ENCODE measurements around the gene OLR1. TPM values are rescaled to one million over a fixed set of nuclear protein-coding genes. Genes with fewer than 3 reads are reported as not detected.

Gene OLR1
- total RNA-seq, 1 experiment from 2014 or later, result not detected

DNA sequence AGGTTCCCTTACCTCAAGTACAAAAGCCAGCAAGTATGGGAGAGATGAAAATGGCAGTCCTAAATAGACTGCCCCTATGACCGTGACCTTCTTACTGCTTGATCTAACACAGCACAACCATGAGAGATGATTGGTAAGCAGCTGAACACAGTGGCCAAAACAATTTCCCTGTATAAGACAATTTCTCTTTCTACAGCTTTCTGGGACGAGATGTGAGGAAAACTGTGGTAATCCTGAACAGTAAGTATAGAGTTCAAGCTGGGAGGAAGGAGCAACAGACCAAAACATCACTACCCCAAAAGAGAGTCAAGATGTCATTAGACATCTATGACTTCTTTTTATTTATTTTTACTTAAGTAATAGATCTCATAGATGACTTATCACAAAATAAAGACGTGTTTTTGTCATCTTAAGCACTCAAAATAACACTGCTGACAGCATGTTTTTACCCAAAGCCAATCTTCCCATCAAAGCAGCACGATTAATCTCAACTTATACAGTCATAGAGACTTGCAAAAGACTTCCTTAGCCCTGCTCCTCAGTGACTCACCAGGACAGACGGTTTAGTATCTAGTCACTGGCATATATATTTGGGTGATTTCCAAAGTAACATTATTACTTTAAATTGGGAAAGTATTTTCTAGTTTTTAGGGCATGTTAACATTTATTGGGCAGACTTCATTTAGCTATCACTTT is 10.6 kb upstream of the OLR1 start:
- peak; percentile 39 for DNase-seq (ENCODE audit: low spot score)
- CTCF ChIA-PET, result no interaction called here
- Histone ChIP-seq H3K36me3 (ENCODE audit: insufficient read depth, low read length, poor library complexity, severe bottlenecking) (no peaks in the 10 kb centered on the region), H3K4me3 (ENCODE audit: low read depth, low read length, poor library complexity, severe bottlenecking) (no peak overlapping the region), H3K27me3 (replicated peaks; ENCODE audit: insufficient read depth, low read depth, low read length, poor library complexity) (no peaks in the 10 kb centered on the region), H3K4me1 (ENCODE audit: insufficient read depth, low read length, poor library complexity, severe bottlenecking) (no peaks in the 10 kb centered on the region), H3K27ac (ENCODE audit: low read depth, low read length, poor library complexity, severe bottlenecking) (no peak overlapping the region), H3K9me3 (ENCODE audit: low read depth, low read length, poor library complexity, severe bottlenecking) (no peaks in the 10 kb centered on the region)
- POLR2A ChIA-PET (ENCODE audit: low non-redundant PET), result no interaction called here
- TF ChIP-seq EZH2 (IDR thresholded peaks at IDR 0.05; ENCODE audit: borderline replicate concordance, low read depth, low read length, poor library complexity, severe bottlenecking), result no peak
- TF ChIP-seq, protein P1, sequence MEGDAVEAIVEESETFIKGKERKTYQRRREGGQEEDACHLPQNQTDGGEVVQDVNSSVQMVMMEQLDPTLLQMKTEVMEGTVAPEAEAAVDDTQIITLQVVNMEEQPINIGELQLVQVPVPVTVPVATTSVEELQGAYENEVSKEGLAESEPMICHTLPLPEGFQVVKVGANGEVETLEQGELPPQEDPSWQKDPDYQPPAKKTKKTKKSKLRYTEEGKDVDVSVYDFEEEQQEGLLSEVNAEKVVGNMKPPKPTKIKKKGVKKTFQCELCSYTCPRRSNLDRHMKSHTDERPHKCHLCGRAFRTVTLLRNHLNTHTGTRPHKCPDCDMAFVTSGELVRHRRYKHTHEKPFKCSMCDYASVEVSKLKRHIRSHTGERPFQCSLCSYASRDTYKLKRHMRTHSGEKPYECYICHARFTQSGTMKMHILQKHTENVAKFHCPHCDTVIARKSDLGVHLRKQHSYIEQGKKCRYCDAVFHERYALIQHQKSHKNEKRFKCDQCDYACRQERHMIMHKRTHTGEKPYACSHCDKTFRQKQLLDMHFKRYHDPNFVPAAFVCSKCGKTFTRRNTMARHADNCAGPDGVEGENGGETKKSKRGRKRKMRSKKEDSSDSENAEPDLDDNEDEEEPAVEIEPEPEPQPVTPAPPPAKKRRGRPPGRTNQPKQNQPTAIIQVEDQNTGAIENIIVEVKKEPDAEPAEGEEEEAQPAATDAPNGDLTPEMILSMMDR (conservative IDR thresholded peaks at IDR 0.05; ENCODE audit: low read depth, low read length), result no peak
- no TSS peak for BruUV-seq (replicated peaks)
- intact Hi-C loops (cut with micrococcal nuclease; ENCODE audit: unreplicated experiment), result no loop called here

GRCh38 chr12:10179776-10180181 is 7.8 kb upstream of the OLR1 start:
- Histone ChIP-seq H3K4me1 (ENCODE audit: insufficient read depth, low read length, poor library complexity, severe bottlenecking) (no peaks in the 10 kb centered on the region), H3K4me3 (ENCODE audit: low read depth, low read length, poor library complexity, severe bottlenecking) (no peak overlapping the region), H3K36me3 (ENCODE audit: insufficient read depth, low read length, poor library complexity, severe bottlenecking) (no peaks in the 10 kb centered on the region), H3K27ac (ENCODE audit: low read depth, low read length, poor library complexity, severe bottlenecking) (no peak overlapping the region), H3K27me3 (replicated peaks; ENCODE audit: insufficient read depth, low read depth, low read length, poor library complexity) (no peaks in the 10 kb centered on the region), H3K9me3 (ENCODE audit: low read depth, low read length, poor library complexity, severe bottlenecking) (no peaks in the 10 kb centered on the region)
- ChIA-PET POLR2A (ENCODE audit: low non-redundant PET) (no interaction called here), CTCF (no interaction called here)
- no peak for DNase-seq (ENCODE audit: low spot score)
- intact Hi-C loops (cut with micrococcal nuclease; ENCODE audit: unreplicated experiment), result no loop called here
- BruUV-seq (replicated peaks), result no TSS peak
- TF ChIP-seq EZH2 (IDR thresholded peaks at IDR 0.05; ENCODE audit: borderline replicate concordance, low read depth, low read length, poor library complexity, severe bottlenecking), result no peak
- TF ChIP-seq, protein P1 (conservative IDR thresholded peaks at IDR 0.05; ENCODE audit: low read depth, low read length), result no peak

GRCh38 chr12:10178821-10179220 is 6.9 kb upstream of the OLR1 start, which contains the start of gene TMEM52B:
Gene TMEM52B (plus strand): TSS chr12:10179032. CDS start chr12:10179575, 543 bp downstream.
- no peaks in the 10 kb centered on the region for H3K9me3 ChIP-seq (ENCODE audit: low read depth, low read length, poor library complexity, severe bottlenecking)
- no peaks in the 10 kb centered on the region for H3K36me3 ChIP-seq (ENCODE audit: insufficient read depth, low read length, poor library complexity, severe bottlenecking)
- H3K27me3 ChIP-seq (replicated peaks; ENCODE audit: insufficient read depth, low read depth, low read length, poor library complexity), result no peaks in the 10 kb centered on the region
- H3K4me3 ChIP-seq (ENCODE audit: low read depth, low read length, poor library complexity, severe bottlenecking), result no peak within 1 kb of the TSS
- H3K27ac ChIP-seq (ENCODE audit: low read depth, low read length, poor library complexity, severe bottlenecking), result no peak within 1 kb of the TSS
- DNase-seq (ENCODE audit: low spot score), result no peak
- no peaks in the 10 kb centered on the region for H3K4me1 ChIP-seq (ENCODE audit: insufficient read depth, low read length, poor library complexity, severe bottlenecking)
- ChIA-PET CTCF (no interaction called here), POLR2A (ENCODE audit: low non-redundant PET) (no interaction called here)
- TF ChIP-seq EZH2 (IDR thresholded peaks at IDR 0.05; ENCODE audit: borderline replicate concordance, low read depth, low read length, poor library complexity, severe bottlenecking), result no peak
- TF ChIP-seq, protein P1 (conservative IDR thresholded peaks at IDR 0.05; ENCODE audit: low read depth, low read length), result no peak
- BruUV-seq (replicated peaks), result no TSS peak
- intact Hi-C loops (cut with micrococcal nuclease; ENCODE audit: unreplicated experiment), result no loop called here
